G401 (cell line): ENCODE data around the gene ABITRAM. TPM values are rescaled to one million over a fixed set of nuclear protein-coding genes. Genes with fewer than 3 reads are reported as not detected.
"Not testable (repeated sequence)": the region's sequence is repeated elsewhere in the genome, so short reads cannot be mapped to it uniquely, and the experiment has no call there.

Experiments used
- DNase-seq: peaks from one replicate; pipeline ENCODE4 v3.0.0-alpha.2; 2015; ENCODE audit warnings: low spot score
- in situ Hi-C: cut with HindIII; loops from 2 replicates; pipeline ENCODE4 v1.10.0; 2016; ENCODE audit warnings: low sequenced_read_pairs, mixed read lengths
- total RNA-seq: library from RNA; depleted of rRNA; stranded (reverse); fragments of >200 nt; shearing (Covaris generic); gene quantifications from 2 replicates; pipeline ENCODE4 v1.2.3, GENCODE V29; 2014

Gene ABITRAM
- total RNA-seq, 1 experiment from 2014 or later = 15.3 TPM

- in situ Hi-C loops = no loop called here
Observed at GRCh38 chr9:108921200-108921599, 13.0 kb upstream of the ABITRAM start.

GRCh38 chr9:108924466-108924865 is 9.7 kb upstream of the ABITRAM start:
- in situ Hi-C loops = no loop called here
- peak; percentile 71 for DNase-seq

More at GRCh38 chr9:108921200-108921599, 13.0 kb upstream of the ABITRAM start:
- DNase-seq = no peak

- DNase-seq = no peak
- in situ Hi-C loops = no loop called here
Observed at GRCh38 chr9:108928386-108928785, 5.8 kb upstream of the ABITRAM start.

DNA sequence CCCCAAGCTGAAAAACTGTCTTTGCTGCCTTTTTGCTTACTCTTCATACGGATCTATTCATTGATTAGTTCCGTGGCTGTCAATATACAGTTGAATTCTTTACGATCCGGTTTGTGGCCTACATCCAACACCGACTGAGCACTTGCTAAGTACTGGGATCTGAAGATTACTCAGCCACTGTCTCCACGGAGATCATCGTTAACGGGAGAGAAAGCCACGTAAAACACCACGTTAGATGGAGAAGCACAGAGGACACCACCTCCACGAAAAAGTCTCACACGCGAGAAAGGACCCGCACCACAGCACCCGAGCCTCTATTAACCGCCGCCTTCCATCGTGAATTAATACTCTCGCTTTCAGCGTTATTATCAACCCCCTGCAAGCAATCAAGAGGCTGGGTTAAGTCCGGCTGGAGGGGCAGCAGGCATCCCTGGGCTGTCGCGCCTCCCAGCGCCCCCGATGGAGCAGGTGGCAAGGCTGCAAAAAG is 926 bp upstream of the ABITRAM start:
- in situ Hi-C loops = no loop called here
- DNase-seq = peak; percentile 39

- in situ Hi-C loops = no loop called here
- DNase-seq = peak; percentile 92
Observed at GRCh38 chr9:108933718-108934322, 380 bp upstream of the ABITRAM start, which contains the start of gene ELP1. Gene ELP1 (minus strand): TSS chr9:108934124. CDS start chr9:108931146, 2,978 bp downstream.

GRCh38 chr9:108937561-108938305 is 3.5 kb downstream of the ABITRAM start:
- in situ Hi-C loops = no loop called here
- no peak for DNase-seq

- no peak for DNase-seq
- in situ Hi-C loops = no loop called here
Observed at GRCh38 chr9:108939975-108940374, 5.8 kb downstream of the ABITRAM start.

- in situ Hi-C loops = no loop called here
- DNase-seq = no peak
Observed at GRCh38 chr9:108950168-108950567, 16.0 kb downstream of the ABITRAM start.

GRCh38 chr9:108951578-108951977 is 17.4 kb downstream of the ABITRAM start:
- in situ Hi-C loops = no loop called here
- DNase-seq = no peak

GRCh38 chr9:108953983-108954574 is 19.9 kb downstream of the ABITRAM start:
- in situ Hi-C loops = no loop called here

DNA sequence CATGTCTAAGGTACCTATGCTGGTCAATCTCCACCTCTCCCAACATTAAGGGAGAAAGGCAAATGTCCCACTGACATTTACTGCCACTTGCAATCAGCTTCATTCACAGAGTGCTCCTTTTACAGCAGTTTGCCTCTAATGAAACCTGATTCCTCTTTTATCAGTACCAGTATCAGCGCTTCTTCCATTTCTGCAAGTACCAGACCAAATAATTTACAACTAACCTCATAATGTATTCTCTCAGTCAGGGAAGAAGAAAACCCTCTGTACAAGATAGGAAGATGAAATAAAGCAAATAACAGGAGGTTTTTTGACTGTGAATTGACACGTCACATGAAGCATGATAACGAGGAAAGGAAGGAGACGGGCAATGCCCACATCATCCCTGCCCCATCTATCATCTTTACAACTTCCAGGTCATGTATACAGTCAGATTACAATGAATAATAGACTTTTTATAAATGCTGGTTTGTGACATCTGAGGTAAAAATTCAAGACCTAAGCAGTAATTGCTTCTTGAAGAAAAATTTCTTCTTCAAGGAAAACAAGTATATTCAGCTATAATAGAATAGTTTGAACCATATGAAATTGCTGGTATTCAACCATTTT is 21.9 kb downstream of the ABITRAM start:
- in situ Hi-C loops = no loop called here
- DNase-seq = no peak

More at GRCh38 chr9:108953983-108954574, 19.9 kb downstream of the ABITRAM start:
- peak; percentile 85 for DNase-seq

DNA sequence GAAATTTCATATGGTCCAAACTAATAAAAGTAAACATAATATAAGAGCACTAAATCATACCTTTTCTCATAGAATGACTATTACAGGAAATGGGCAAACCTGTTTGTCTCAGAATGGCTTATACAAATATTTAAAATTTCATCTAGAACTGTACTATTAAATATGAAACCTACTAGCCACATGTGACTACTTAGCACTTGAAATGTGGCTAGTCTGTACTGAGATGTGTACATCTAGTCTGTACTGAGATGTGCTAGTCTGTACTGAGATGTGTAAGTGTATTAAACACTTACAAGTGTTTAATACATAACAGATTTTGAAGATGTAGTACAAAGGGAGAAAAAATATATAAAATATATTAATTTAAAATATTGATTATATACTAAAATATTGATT is 22.4 kb downstream of the ABITRAM start:
- no peak for DNase-seq
- in situ Hi-C loops = no loop called here

- DNase-seq = no peak
- in situ Hi-C loops = no loop called here
Observed at GRCh38 chr9:108960331-108960730, 26.1 kb downstream of the ABITRAM start.

- no peak for DNase-seq
- in situ Hi-C loops = no loop called here
Observed at GRCh38 chr9:108961151-108961550, 27.0 kb downstream of the ABITRAM start.

- in situ Hi-C loops = no loop called here
- peak; percentile 5 for DNase-seq
Observed at GRCh38 chr9:108963459-108964143, 29.4 kb downstream of the ABITRAM start.

- DNase-seq = peak; percentile 43
- in situ Hi-C loops = loop anchor here (5.0 kb wide), 1 partner anchor 34 kb away; no protein-coding TSS in a partner anchor
Observed at GRCh38 chr9:108967916-108968315, 33.7 kb downstream of the ABITRAM start.

DNA sequence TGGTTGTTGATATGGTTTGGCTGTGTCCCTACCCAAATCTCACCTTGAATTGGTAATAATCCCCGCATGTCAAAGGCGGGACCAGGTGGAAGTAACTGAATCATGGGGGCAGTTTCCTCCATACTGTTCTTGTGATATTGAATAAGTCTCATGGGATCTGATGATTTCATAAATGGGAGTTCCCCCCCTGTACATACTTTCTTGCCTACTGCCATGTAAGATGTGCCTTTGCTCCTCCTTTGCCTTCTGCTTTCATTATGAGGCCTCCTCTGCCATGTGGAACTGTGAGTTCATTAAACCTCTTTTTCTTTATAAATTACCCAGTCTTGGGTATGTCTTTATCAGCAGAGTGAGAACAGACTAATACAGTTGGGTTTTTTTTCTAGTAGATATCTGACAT is 37.2 kb downstream of the ABITRAM start:
- DNase-seq, in situ Hi-C loops: not testable (repeated sequence)

DNA sequence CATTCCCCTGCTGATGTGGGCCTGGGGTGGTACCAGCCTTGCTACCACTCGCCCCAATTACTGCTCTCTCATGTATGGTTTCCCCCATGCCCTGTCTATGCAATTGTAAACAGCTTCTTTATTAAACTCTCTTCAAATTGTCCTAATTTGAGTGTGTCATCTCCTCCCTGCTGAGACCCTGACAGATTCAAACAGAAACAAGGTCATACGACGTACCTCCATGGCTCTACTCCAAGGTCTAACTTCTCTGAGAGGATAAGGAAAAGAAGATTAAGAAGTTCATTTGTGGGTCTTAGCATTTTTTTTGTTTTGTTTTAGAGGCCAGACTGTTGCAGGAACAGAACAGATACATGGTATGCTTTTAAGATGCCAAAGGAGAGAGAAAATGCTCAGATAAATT is 38.0 kb downstream of the ABITRAM start:
- in situ Hi-C loops = no loop called here
- no peak for DNase-seq

DNA sequence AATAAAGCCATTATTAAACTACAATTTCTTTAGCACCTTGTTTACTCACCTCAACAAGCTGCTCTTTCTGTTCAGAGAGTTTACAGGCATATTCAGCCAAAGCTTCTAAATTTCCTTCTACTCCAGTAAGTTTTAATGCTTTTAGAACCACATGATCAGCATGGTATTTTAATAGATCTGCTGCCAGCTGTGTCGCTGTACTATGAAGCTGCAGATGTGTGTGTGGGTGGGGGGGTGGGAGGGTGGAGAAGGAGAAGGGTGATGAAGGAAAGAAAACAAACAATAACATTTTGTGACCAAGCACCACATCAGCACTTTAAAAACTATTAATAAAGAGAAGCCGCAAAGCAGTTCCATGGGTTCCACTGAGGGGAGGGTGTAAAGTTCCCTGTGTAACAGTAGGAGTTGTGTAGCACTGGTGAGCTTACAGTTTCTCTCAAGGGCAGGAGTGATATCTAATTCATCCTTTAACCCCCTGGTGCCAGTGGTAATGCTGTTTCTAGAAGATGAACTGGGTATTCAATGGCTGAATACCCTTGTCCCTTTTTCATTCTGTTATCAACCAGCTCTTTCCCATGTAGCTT is 38.5 kb downstream of the ABITRAM start:
- in situ Hi-C loops = no loop called here

More for the DNA sequence above, 38.5 kb downstream of the ABITRAM start:
- no peak for DNase-seq
